Body of pancreas (tissue), 4 donors: Measurements from ENCODE around the gene STX11. TPM values are rescaled to one million over a fixed set of nuclear protein-coding genes. Genes with fewer than 3 reads are reported as not detected.
A peak's percentile ranks its signal among the peaks of the same experiment; 100 is the strongest.

Experiments used
- ATAC-seq: fragments of 150-250 bp; one replicate; pipeline ENCODE4 v1.9.1; 2016
- DNase-seq, 4 donors: peaks; one replicate each; pipeline ENCODE4 v3.0.0-alpha.2; 2019
- H3K27ac ChIP-seq, 4 donors: fragments of 200-600 bp; sonication (generic); 1 replicate in 3 of 4; 2 replicates in 1 of 4; pipeline versions ENCODE4 v1.5.1 to v1.6.1; 2016 to 2019; ENCODE audit warnings: mild to moderate bottlenecking in 1 of 4, mixed read lengths in 1 of 4, moderate library complexity in 1 of 4
- H3K27me3 ChIP-seq, 2 donors: fragments of 200-600 bp; sonication (generic); one replicate each; pipeline ENCODE4 v1.6.0; 2016; ENCODE audit warnings: mild to moderate bottlenecking in 1 of 2
- H3K36me3 ChIP-seq, 2 donors: fragments of 200-600 bp; sonication (generic); replicated peaks in 1 of 2; 2 replicates each; pipeline ENCODE4 v1.5.1; 2016; ENCODE audit warnings: low read depth in 2 of 2; ENCODE audit not compliant: insufficient read depth in 1 of 2
- H3K4me1 ChIP-seq: fragments of 200-600 bp; sonication (generic); one replicate; pipeline ENCODE4 v1.6.0; 2016
- H3K4me3 ChIP-seq, 2 donors: fragments of 200-600 bp; sonication (generic); 1 replicate in 1 of 2; 2 replicates in 1 of 2; pipeline ENCODE4 v1.5.1; 2016 to 2019
- H3K9me3 ChIP-seq, 3 donors: fragments of 200-600 bp; sonication (generic); 1 replicate in 2 of 3; 2 replicates in 1 of 3; pipeline ENCODE4 v1.5.1; 2016
- POLR2A ChIP-seq, 3 donors: fragments of 450-650 bp; IDR thresholded peaks; one replicate each; pipeline ENCODE4 v1.6.1; 2016; ENCODE audit warnings: antibody characterized with exemption in 3 of 3, mild to moderate bottlenecking in 2 of 3
- WGBS, 2 donors: methylation state at CpG; one replicate each; pipeline ENCODE4 v1.1.5; 2017; 5-methylcytosine and 5-hydroxymethylcytosine counted together
- intact Hi-C: fragments of 100-400 bp; cut with DNase I; formaldehyde crosslinking; loops from one replicate; pipeline ENCODE4 v1.15.1; 2023
- total RNA-seq, 2 donors: library from RNA; depleted of rRNA; stranded (reverse); fragments of >200 nt; gene quantifications; one replicate each; pipeline ENCODE4 v1.1.0, GENCODE V29; 2016
- TF ChIP-seq, protein P1 (sequence below), 7 experiments: fragments of 450-650 bp in 4 of 7; fragments of 200-600 bp in 3 of 7; sonication (generic) in 3 of 7; IDR thresholded peaks; one replicate each; pipeline ENCODE4 v1.5.1; 2016 to 2019; ENCODE audit warnings: antibody characterized with exemption in 7 of 7

STX11 gene
- total RNA-seq: 1 to 10 TPM; 4.4 to 7.6 TPM

- H3K9me3 ChIP-seq: no peaks in the 10 kb centered on the region
- peak; percentile 43 to 56 (median 52) for DNase-seq
- no peaks in the 10 kb centered on the region for H3K27me3 ChIP-seq
- intact Hi-C loops: no loop called here
- H3K27ac ChIP-seq: peak within 1 kb of the TSS in 2 of 4 donors; percentile 6 to 64
- no peaks in the 10 kb centered on the region for H3K36me3 ChIP-seq
- H3K4me3 ChIP-seq: peak within 1 kb of the TSS; percentile 45 to 93
- TF ChIP-seq, protein P1, sequence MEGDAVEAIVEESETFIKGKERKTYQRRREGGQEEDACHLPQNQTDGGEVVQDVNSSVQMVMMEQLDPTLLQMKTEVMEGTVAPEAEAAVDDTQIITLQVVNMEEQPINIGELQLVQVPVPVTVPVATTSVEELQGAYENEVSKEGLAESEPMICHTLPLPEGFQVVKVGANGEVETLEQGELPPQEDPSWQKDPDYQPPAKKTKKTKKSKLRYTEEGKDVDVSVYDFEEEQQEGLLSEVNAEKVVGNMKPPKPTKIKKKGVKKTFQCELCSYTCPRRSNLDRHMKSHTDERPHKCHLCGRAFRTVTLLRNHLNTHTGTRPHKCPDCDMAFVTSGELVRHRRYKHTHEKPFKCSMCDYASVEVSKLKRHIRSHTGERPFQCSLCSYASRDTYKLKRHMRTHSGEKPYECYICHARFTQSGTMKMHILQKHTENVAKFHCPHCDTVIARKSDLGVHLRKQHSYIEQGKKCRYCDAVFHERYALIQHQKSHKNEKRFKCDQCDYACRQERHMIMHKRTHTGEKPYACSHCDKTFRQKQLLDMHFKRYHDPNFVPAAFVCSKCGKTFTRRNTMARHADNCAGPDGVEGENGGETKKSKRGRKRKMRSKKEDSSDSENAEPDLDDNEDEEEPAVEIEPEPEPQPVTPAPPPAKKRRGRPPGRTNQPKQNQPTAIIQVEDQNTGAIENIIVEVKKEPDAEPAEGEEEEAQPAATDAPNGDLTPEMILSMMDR (IDR thresholded peaks at IDR 0.05): no peak
- TF ChIP-seq POLR2A (IDR thresholded peaks at IDR 0.05): peak in 2 of 3 donors; percentile 8 to 30
- H3K4me1 ChIP-seq: peaks cover 16% of the 10 kb centered on the region
- peak; percentile 71 for ATAC-seq
- 1 to 3% methylated on average over 35 to 81 of the region's 93 CpGs for WGBS, 2 donors
Measured at GRCh38 chr6:144149894-144150709, at the start of gene STX11. Gene STX11, plus strand, starts transcription at chr6:144150517. Its CDS starts 36,111 bp downstream, at chr6:144186628.

DNA sequence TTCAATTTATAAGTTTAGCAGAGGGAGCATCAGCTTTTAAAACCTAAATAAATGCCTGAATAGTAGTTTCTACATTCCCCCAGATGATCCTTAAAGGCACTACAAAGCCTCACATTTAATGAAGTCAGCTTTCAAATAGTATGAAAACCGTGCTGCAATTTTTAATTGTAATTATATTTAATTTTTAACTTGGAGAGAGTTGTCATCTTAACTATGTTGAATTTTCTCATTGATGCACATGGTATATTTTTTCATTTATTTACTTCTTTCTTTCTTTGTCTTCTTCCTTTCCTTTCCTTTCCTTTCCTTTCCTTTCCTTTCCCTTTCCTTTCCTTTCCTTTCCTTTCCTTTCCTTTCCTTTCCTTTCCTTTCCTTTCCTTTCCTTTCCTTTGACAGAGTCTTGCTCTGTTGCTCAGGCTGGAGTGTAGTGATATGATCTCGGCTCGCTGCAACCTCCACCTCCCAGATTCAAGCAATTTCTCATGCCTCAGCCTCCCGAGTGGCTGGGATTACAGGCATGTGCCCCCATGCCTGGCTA lies 47.2 kb upstream of the STX11 start:
- Histone ChIP-seq H3K36me3 (no peaks in the 10 kb centered on the region), H3K4me3 (no peak overlapping the region), H3K27ac (no peak overlapping the region), H3K27me3 (no peaks in the 10 kb centered on the region), H3K4me1 (no peaks in the 10 kb centered on the region), H3K9me3 (no peaks in the 10 kb centered on the region)
- WGBS, 2 donors: 80 to 87% methylated on average over 4 of the region's 4 CpGs
- TF ChIP-seq POLR2A (IDR thresholded peaks at IDR 0.05): no peak
- TF ChIP-seq, protein P1 (IDR thresholded peaks at IDR 0.05): no peak
- intact Hi-C loops: loop anchor here (5.0 kb wide), 1 partner anchor 374 kb away; no protein-coding TSS in a partner anchor
- DNase-seq (no peak), ATAC-seq (no peak)

- WGBS, 2 donors: 33 to 45% methylated on average over 4 of the region's 4 CpGs
- H3K4me3 ChIP-seq: no peak overlapping the region
- intact Hi-C loops: loop anchor here (5.0 kb wide), 1 partner anchor 373 kb away; no protein-coding TSS in a partner anchor
- no peaks in the 10 kb centered on the region for H3K36me3 ChIP-seq
- no peaks in the 10 kb centered on the region for H3K9me3 ChIP-seq
- H3K27ac ChIP-seq: no peak overlapping the region
- TF ChIP-seq, protein P1 (IDR thresholded peaks at IDR 0.05): no peak
- TF ChIP-seq POLR2A (IDR thresholded peaks at IDR 0.05): no peak
- H3K27me3 ChIP-seq: no peaks in the 10 kb centered on the region
- no peaks in the 10 kb centered on the region for H3K4me1 ChIP-seq
- no peak for DNase-seq
- no peak for ATAC-seq
Measured at GRCh38 chr6:144104488-144104887, 45.8 kb upstream of the STX11 start.

- ATAC-seq (peak; percentile 80), DNase-seq (peak in 3 of 4 donors; percentile 14 to 64 (median 27))
- Histone ChIP-seq H3K4me3 (no peak overlapping the region), H3K27me3 (no peaks in the 10 kb centered on the region), H3K4me1 (no peaks in the 10 kb centered on the region), H3K27ac (no peak overlapping the region), H3K9me3 (no peaks in the 10 kb centered on the region), H3K36me3 (no peaks in the 10 kb centered on the region)
- intact Hi-C loops: loop anchor here (5.0 kb wide), 1 partner anchor 372 kb away; no protein-coding TSS in a partner anchor
- TF ChIP-seq POLR2A (IDR thresholded peaks at IDR 0.05): no peak
- TF ChIP-seq, protein P1 (IDR thresholded peaks at IDR 0.05): peak; percentile 25 to 81 (median 75)
- WGBS, 2 donors: 0% methylated on average over 2 of the region's 2 CpGs
Measured at GRCh38 chr6:144104898-144105487, 45.3 kb upstream of the STX11 start.
